GM03348 (cell line): ENCODE results near the gene CREBBP.

Source experiments
- DNase-seq: peaks from one replicate; pipeline ENCODE4 v3.0.0; 2012; ENCODE audit warnings: low spot score

Gene CREBBP

DNA sequence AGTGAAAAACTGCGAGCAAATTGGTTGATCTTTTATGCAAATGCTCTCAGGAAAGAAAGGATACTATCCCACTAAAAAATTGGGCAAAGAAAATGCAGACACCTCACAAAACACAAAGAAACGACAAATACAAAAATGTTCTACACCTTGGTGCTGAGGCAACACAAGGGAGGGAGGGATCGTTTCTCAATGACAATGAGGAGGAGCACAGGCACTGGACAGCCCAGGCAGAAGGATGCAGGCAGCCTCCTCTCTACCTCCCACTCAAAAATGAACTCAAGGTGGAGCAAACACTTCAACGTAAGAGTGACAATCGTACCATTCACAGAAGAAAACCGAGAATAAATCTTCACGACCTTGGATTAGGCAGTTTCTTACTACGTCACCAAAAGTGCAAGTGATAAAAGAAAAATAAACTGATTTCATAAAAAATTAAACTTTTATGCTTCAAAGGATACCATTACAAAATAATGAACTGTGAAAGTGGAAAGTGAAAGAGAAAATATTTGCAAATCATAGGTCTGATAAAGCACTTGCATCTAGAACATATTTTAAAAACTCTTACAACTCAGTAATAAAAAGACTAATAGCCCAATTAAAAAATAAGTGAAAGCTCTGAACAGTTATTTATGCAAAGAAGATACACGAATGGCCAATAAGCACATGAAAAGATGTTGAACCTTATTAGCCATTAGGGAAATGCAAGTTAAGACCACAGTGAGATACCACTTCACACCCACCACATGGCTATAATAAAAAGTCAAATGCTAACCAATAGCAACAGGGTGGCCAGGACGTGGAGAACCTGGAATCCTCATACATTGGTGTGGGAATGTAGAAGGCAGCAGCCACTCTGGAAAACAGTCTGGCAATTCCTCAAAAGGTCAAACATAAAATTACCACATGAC is 82.4 kb downstream of the CREBBP start:
- DNase-seq: no peak

GRCh38 chr16:3797473-3797872 is 83.0 kb downstream of the CREBBP start:
- no peak for DNase-seq

DNA sequence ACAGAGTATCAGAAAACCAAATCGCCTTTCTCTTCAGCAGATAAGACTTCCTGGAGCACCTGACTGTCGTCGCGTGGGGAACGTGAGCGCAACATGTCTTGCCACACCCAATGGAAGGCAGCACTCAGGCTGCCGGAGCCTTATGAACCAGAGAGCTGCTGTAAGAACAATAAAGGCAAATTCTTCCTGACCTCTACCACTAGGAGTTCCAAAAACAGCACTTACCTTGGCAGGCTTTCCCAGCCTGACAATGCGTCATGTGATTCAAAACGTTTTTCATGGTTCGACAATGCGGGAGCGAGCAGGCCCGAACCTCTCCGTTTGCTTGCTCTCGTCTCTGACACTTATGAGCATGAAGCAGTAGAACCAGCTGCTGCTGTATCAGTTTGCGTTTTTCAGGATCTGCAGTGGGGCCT is 87.3 kb downstream of the CREBBP start:
- no peak for DNase-seq

DNA sequence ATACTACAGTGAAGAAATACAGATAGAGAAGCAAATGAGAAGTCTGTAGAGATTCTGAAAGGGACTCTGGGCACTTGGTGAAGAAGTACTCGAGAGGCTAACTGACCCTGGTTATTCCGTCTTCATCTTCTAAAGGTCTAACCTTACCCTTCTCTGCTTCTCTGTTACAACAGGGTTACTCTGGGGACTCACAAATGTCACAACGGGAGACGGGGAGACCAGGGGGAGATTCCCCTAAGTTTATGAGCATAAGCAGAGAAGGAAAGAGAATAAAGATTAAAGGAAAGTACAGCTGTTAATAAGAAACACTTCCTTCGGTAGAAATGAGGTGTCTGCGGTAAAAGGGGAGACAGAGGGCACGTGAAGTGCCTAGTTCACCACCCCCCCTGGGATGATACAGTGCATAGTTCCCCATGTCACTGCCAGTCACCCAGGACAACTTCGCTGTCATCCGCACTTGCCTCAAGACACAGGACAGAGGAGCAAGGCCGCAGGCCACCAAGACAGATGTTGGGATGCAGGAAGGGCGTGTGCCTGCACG is 88.0 kb downstream of the CREBBP start:
- DNase-seq: no peak

GRCh38 chr16:3791701-3792100 is 88.8 kb downstream of the CREBBP start:
- DNase-seq: no peak

DNA sequence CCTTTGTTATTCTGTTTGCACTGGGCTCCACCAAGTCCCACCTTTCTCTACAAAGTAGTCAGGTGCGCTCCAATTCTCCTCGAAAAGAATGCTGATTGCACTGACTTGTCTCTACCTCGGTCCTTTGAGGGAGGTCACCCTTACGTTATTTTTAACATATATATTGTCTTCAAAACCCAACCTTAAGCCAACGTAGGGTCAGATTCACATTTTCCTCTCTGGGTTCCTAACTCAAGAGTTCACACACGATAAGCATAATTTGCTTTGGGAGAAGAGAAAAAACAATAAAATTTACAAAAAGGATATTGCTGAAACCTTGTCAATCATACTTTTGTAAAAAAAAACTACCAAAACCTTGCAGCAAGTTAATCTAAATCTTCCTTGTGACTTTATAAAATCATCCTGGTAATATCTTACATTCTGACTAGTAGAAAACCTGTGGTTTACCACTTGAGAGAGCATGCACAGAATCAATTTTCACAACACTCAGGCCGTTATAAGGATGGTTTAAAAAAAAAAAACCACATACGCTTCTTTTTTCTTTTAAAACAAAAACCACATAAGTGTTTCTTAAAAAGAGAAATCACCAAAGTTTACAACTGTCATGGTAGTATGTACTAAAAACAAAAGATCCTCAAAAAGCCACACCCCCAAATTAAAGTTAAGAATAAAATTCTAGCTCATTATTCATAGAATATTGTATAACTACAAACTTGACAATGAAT is 91.0 kb downstream of the CREBBP start:
- DNase-seq: no peak

DNA sequence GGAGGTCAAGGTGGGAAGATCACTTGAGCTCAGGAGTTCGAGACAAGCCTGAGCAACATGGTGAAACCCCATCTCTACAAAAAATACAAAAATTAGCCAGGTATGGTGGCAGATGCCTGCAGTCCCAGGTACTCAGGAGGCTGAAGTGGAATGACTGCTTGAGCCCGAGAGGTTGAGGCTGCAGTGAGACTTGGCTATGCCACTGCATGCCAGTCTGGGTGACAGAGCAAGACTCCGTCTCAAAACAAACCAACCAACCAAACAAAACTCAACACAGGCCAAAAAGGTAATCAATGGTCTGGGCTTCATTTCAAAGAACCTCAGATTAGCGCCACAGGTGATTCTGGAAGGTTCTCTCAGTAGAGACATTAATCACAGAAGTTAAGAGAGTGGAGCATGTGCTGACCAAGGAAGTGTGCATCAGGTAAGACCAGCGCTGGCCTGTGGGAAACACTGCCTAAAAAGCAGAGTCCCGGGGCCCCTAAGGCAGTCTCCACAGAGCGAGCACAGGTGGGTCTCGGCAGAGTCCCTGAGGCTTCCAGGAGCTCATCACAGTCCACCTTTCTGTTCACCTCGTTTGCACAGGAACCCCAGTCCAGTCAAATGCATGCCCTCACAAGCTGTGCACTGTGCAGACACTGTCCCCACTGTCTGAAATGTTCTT is 91.7 kb downstream of the CREBBP start:
- DNase-seq: no peak

DNA sequence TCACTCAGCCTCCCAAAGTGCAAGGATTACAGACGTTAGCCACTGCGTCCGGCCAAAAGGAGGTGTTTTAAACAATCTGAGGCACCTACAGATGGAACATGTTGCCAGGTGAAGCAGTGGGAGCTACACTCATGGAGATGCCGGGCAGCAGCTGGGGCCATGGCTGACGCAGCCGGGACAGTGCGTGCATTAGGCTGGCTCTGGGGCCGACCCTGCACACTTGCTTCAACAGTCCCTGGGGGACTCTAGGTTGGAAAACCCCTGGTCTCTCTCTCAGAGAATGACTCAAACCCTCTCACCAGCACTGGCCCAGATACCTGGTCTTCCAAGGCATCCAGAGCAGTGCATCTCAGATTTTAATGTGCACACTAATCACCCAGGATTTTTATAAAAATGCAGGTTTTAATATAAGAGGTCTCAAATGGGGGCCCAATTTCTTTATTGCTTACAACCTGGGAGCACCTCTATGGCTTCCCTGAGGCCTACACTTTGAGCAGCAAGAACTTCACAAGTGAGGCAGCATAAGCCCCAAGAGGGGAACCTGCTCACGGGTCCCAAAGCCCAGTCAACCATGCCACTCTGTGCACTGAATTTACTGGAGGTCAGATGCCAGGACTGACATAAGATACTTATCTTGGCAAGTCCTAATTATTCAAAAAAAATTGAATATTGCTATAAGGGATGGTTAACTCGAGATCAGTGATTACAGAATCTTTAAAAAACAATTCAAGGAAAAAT is 92.4 kb downstream of the CREBBP start:
- DNase-seq: no peak

- no peak for DNase-seq
These were observed 95.1 kb downstream of the CREBBP start for GRCh38 chr16:3785413-3785812.

DNA sequence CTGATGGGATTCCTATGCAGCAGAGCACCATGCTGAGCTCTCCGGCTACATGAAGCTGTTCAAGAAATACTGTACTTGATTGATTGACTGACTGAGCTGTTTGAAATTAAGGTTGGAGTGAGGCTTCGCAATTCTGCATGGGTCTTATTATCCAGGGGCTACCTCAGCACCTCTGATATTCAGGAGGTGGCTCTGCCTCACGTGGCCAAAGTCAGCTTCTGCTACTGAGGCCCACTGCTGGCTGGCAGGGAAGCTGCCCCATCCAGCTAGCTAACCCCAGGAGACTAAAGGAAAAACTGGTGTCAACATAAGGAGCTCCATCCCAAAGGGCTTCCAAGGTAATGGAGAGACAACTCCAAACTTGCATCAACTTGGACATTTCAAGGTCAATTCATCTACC is 97.0 kb downstream of the CREBBP start:
- no peak for DNase-seq

DNA sequence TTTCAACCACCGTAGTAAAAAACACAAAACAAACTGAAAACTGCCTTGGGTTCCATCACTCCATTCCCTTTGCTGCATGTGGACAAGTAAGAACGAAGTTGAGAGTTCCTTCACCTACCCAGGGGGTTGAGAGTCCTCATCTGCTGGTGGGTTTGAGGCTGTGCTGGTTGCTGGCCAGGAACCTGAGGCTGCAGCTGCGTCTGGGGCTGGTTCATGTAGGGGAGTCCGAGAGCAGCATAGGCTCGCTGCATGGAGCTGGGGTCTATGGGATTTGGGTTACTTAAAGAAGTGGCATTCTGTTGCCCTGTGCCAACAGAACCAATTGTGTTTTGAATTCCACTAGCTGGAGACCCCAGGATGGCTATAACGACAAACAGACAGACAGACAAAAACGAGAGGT is 97.9 kb downstream of the CREBBP start:
- no peak for DNase-seq

GRCh38 chr16:3781421-3781820 is 99.1 kb downstream of the CREBBP start:
- no peak for DNase-seq

GRCh38 chr16:3780570-3780969 is 99.9 kb downstream of the CREBBP start:
- DNase-seq: no peak

- no peak for DNase-seq
These were observed 104.2 kb downstream of the CREBBP start for GRCh38 chr16:3776316-3776715.

DNA sequence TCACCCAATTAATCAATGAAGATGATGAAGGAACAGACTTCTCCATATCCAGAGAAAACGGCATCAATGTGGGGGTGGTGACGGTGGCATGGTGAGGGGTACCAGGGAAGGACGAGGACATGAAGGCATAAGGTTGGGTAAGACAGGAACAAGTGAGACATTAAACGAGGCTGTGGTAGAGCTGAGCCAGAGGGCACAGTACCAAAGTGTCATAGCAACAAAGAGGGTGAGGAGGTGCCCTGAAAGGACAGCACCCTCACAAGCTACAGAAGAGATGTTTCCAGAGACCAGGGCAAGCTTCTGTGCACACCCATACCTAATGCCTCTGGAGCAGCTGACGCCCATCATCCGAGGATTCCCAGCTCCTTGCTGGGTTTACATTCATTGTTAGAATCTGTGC is 105.7 kb downstream of the CREBBP start:
- no peak for DNase-seq

DNA sequence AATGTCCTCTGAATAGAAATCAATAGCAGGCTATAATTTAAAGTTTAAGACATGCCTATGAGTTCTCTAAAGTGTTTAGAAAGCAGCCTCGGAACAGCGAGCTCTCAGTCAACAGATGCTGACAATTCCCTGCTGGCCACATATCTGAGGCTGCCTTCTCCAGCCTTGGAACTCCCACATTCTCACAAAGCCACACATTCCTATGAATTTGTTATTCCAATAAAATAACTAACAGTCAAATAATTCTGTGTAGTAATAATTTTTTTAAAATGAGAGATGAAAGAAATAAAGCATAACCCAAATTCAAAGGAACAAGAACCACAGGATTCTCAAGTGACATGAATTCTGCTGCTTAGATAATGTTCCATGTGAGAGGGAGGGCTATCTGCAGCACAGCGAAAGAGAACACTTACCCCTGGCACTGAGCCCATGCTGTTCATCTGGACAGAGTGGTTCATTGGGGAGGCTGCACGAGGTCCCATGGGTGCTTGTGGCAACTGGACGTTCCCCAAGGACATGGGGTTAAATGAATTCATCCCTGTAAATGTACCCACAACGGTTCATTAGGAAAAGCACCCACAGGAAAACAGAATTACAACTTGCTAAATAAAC is 106.3 kb downstream of the CREBBP start:
- peak; percentile 80 for DNase-seq

DNA sequence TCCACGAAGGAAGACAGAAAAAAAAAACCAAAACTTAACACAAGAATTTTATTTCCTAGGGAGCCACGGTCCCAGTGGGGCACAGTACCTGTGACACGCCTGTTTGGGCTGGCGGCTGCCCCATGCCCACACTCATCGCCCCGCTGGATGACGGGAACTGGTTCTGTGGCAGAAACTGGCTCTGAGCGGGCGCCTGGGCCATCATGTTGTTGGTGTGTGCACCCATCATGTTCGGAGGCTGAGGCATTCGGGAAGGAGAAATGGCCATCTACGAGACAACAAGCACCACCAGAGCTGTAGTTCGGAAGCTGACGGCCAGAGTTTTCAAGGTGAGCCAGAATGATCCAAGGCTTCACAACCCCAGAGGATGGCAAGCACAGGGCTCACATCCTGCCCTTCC is 106.8 kb downstream of the CREBBP start:
- DNase-seq: no peak

DNA sequence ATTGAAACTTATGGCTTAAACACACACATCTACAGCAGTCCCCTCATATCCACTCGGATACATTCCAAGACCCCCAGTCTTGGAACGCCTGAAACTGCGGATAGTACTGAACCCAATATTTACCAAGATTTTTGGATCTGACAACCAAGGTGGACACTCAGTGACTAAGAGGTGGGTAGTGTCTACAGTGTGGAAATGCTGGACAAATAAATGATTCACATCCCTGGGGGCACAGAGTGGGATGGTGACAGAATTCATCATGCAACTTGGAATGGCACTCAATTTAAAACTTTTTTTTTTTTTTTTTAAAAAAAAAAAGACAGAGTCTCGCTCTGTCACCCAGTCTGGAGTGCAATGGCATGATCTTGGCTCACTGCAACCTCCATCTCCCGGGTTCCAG is 109.0 kb downstream of the CREBBP start:
- no peak for DNase-seq

- no peak for DNase-seq
These were observed 110.0 kb downstream of the CREBBP start for GRCh38 chr16:3770530-3770929.

DNA sequence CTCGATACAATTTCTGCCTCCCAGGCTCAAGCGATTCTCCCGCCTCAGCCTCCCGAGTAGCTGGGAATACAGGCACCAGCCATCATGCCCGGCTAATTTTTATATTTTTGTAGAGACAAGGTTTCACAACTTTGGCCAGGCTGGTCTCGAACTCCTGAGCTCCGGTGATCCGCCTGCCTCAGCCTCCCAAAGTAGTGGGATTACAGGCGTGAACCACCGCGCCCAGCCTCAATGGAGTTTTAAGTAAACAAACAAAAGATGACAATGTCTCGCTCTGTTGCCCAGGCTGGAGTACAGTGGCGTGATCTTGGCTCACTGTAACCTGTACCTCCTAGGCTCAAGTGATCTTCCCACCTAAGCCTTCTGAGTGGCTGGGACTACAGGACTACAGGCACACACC is 110.6 kb downstream of the CREBBP start:
- DNase-seq: no peak

- no peak for DNase-seq
These were observed 111.5 kb downstream of the CREBBP start for GRCh38 chr16:3769013-3769412.
